ENCODE measurements around the gene FAM20C.

DNA sequence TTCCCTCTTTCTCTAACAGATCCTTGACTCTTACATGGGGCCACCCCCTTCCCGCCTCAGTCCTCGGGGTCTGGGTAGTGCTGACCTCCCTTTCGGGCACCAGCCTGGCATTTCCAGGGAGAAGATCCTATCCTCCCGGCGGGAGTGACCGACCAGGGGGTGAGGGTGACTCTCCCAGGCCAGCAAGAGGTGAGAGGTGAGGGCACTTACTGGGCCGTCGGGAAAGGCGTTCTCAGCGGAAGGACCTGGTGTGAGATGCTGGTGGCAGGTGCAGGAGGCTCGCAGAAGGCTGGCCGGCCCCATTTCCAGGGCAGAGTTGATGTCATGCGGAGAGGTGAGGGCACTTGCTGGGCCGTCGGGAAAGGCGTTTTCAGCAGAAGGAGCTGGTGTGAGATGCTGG lies 93.4 kb downstream of the FAM20C start:
- TF ChIP-seq, protein P1, sequence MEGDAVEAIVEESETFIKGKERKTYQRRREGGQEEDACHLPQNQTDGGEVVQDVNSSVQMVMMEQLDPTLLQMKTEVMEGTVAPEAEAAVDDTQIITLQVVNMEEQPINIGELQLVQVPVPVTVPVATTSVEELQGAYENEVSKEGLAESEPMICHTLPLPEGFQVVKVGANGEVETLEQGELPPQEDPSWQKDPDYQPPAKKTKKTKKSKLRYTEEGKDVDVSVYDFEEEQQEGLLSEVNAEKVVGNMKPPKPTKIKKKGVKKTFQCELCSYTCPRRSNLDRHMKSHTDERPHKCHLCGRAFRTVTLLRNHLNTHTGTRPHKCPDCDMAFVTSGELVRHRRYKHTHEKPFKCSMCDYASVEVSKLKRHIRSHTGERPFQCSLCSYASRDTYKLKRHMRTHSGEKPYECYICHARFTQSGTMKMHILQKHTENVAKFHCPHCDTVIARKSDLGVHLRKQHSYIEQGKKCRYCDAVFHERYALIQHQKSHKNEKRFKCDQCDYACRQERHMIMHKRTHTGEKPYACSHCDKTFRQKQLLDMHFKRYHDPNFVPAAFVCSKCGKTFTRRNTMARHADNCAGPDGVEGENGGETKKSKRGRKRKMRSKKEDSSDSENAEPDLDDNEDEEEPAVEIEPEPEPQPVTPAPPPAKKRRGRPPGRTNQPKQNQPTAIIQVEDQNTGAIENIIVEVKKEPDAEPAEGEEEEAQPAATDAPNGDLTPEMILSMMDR (IDR thresholded peaks at IDR 0.05; ENCODE audit: low read depth, low read length): no peak
- TF ChIP-seq EZH2phosphoT487 (IDR thresholded peaks at IDR 0.05; ENCODE audit: low read depth): no peak
